Measurements from ENCODE around the gene GDI1. TPM values are rescaled to one million over a fixed set of nuclear protein-coding genes. Genes with fewer than 3 reads are reported as not detected.

GDI1 gene
- total and polyA plus RNA-seq, 2 of the 8 experiments (the other 6 are each of a cell fraction or from before 2014, with no cell fraction given) = 83.1 to 136 TPM

GRCh38 chrX:154471839-154472684 lies 35.1 kb downstream of the GDI1 start:
- CTCF ChIA-PET (ENCODE audit: partially characterized antibody) = interaction anchor here (0.7 to 3.1 kb wide), 4 partner anchors 13 to 60 kb away, joined by 3 to 11 read pairs (median 5); partner anchors contain the start of gene PLXNA3
- Histone ChIP-seq H2BK12ac (ENCODE audit: low read depth, low read length) (no peak overlapping the region), H2AK5ac (ENCODE audit: low read depth, low read length) (no peak overlapping the region), H3K9ac (replicated peaks in 1 of 4; ENCODE audit: extremely low read depth in 1 of 4, low read depth in 3 of 4, low read length in 3 of 4) (no peak overlapping the region), H3K18ac (ENCODE audit: extremely low read depth, low read length) (no peak overlapping the region), H3K4me2 (ENCODE audit: insufficient read depth in 1 of 2, low read depth in 2 of 2, low read length in 2 of 2) (no peak overlapping the region), H3K79me1 (ENCODE audit: low read depth, low read length) (no peaks in the 10 kb centered on the region), H3K4me1 (replicated peaks in 1 of 4; ENCODE audit: control insufficient read depth in 3 of 4, insufficient read depth in 4 of 4, low read length in 3 of 4) (no peaks in the 10 kb centered on the region), H3K4me3 (ENCODE audit: extremely low read depth in 1 of 4, insufficient read depth in 2 of 4, low read depth in 3 of 4, low read length in 4 of 4) (no peak overlapping the region), H3K27me3 (replicated peaks in 1 of 4; ENCODE audit: control insufficient read depth in 3 of 4, extremely low read depth in 1 of 4, insufficient read depth in 3 of 4, low read length in 3 of 4) (no peaks in the 10 kb centered on the region), H3K56ac (replicated peaks; ENCODE audit: insufficient read length, low read depth, low read length) (no peak overlapping the region), H3K79me2 (ENCODE audit: control insufficient read depth in 1 of 2, insufficient read depth in 2 of 2, low read length in 2 of 2) (no peaks in the 10 kb centered on the region), H3K23ac (ENCODE audit: insufficient read length) (no peak overlapping the region), H3K23me2 (ENCODE audit: low read depth, low read length) (no peaks in the 10 kb centered on the region), H4K91ac (replicated peaks; ENCODE audit: insufficient read length, low read length) (no peak overlapping the region), H3K14ac (ENCODE audit: insufficient read length) (no peak overlapping the region), H3K36me3 (ENCODE audit: control insufficient read depth in 2 of 4, insufficient read depth in 4 of 4, low read length in 3 of 4) (peaks cover 0 to 19% (median 5%) of the 10 kb centered on the region in 4 experiments; a peak in 5 of 8 replicates), H2AFZ (ENCODE audit: low read length) (no peak overlapping the region), H4K20me1 (replicated peaks in 1 of 2; ENCODE audit: control insufficient read depth in 1 of 2, insufficient read depth in 2 of 2, low read length in 2 of 2) (no peaks in the 10 kb centered on the region), H3K9me3 (ENCODE audit: insufficient read depth in 2 of 2, low read depth in 1 of 2, low read length in 1 of 2) (no peaks in the 10 kb centered on the region), H4K8ac (ENCODE audit: extremely low read depth, insufficient read depth, low read length) (no peak overlapping the region), H2BK15ac (ENCODE audit: low read length) (no peak overlapping the region), H2BK120ac (replicated peaks; ENCODE audit: low read depth, low read length) (no peak overlapping the region), H3K4ac (replicated peaks; ENCODE audit: insufficient read length, low read depth, low read length) (no peak overlapping the region), H3K27ac (ENCODE audit: low read depth, low read length) (no peak overlapping the region), H2BK20ac (ENCODE audit: low read length) (no peak overlapping the region), H4K5ac (ENCODE audit: insufficient read length, low read depth, low read length) (no peak overlapping the region), H2BK5ac (ENCODE audit: low read depth, low read length) (no peak overlapping the region)
- POLR2A ChIA-PET (ENCODE audit: partially characterized antibody) = interaction anchor here (0.6 to 1.0 kb wide), 2 partner anchors 13 to 72 kb away, joined by 3 to 5 read pairs; no protein-coding TSS in a partner anchor
- DNase-seq (ENCODE audit: low read depth in 1 of 2, low spot score in 2 of 2) (no peak), FAIRE-seq (no peak)
- WGBS, 2 experiments (ENCODE audit: extremely low coverage in 1 of 2, insufficient coverage in 1 of 2, insufficient read length in 1 of 2, insufficient replicate concordance in 2 of 2, low coverage in 1 of 2, low lambda C conversion rate in 2 of 2, missing lambda C conversion rate in 1 of 2) = 78% methylated on average over 9 of the region's 23 CpGs; no CpG with 5 or more reads in 1 of the 2 experiments
- TF ChIP-seq SIN3A (conservative IDR thresholded peaks at IDR 0.05 in 1 of 2, IDR thresholded peaks at IDR 0.05 in 1 of 2; ENCODE audit: low read depth in 1 of 2, low read length in 2 of 2) (no peak), TEAD4 (IDR thresholded peaks at IDR 0.05; ENCODE audit: low read depth, low read length) (no peak), ASH2L (IDR thresholded peaks at IDR 0.05; ENCODE audit: low read length) (no peak), BRCA1 (IDR thresholded peaks at IDR 0.05; ENCODE audit: low read depth, low read length) (no peak)

Data from H1 (cell line).